DMS 273 (cell line): ENCODE data around the gene FAM163B.
"Not testable (repeated sequence)": the region's sequence is repeated elsewhere in the genome, so short reads cannot be mapped to it uniquely, and the experiment has no call there.

Source experiments
- DNase-seq: peaks from one replicate; lab custom pipeline; 2025; ENCODE audit not compliant: unreplicated experiment; lab: John Stamatoyannopoulos, UW

The FAM163B gene

DNA sequence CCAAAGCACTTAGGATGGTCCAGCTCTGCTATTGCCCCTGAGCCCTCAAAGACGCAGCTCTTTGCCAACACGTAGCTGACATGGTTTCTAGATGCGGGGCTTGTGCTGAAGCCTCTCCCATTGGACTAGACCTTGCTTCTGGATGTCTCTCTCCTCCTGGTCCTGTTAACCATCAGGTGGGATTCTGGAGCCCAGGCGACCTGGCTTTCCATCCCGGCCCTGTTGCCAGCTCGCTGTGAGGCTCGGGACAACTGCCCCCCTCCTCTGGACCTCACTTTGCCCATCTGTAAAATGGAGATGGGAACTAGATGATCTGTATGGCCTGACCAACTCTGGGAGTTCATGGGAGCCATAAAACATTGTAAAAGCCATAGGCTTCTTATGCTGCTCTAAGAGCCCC is 31.0 kb upstream of the FAM163B start:
- no peak for DNase-seq

DNA sequence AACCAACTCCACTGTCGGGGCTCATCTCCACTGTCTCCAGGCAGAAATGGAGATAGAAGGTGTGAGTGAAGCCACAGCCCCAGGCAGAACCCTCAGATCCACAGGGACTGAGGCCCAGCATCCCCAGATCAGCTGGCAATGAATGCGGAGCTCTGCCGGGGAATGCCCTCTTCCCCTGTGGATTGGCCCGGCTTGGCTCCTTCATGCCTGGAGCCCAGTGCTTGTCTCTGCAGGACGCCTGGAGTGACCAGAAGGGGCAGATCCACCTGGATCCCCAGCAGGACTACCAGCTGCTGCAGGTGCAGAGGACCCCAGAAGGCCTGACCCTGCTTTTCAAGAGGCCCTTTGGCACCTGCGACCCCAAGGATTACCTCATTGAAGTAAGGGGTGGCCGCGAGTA is 30.4 kb upstream of the FAM163B start:
- DNase-seq, result no peak

DNA sequence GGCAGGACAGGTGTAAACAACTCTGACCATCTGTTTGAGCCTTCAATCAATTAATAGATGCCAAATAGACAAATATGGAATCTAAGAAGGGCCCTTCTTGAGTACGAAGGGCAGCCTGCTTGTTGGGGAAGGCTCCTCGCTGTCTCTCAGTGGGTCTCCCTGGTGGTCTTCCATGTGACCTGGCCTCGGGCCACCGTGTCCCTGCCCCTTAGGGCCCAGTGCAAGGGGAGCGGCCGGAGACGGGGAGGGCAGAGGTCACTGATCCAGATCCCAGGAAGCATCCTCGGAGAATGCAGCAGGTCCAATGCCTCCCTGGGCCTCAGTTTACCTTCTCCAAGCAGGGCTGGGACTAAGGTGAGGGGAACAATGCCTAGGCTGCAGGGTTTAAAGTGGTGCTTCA is 29.5 kb upstream of the FAM163B start:
- no peak for DNase-seq

DNA sequence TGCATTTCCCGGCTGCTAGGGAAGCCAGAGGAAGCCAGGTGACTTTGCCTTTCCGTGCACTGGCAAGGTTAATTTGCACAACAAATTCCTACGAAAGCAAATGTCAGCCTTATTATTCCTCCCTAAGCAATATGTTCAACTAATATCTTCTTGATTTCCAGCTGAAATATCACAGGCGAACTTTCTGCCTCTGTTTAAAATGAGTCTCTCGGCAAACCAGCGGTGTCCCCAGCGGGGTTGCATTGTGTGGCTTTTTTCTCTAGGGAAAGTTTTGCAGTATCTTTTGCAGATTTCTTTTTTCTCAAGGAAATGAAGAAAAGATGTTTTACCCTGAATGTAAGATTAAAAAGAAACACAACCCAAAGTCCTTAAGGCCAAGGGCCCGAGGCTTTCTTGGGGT is 28.9 kb upstream of the FAM163B start:
- no peak for DNase-seq

DNA sequence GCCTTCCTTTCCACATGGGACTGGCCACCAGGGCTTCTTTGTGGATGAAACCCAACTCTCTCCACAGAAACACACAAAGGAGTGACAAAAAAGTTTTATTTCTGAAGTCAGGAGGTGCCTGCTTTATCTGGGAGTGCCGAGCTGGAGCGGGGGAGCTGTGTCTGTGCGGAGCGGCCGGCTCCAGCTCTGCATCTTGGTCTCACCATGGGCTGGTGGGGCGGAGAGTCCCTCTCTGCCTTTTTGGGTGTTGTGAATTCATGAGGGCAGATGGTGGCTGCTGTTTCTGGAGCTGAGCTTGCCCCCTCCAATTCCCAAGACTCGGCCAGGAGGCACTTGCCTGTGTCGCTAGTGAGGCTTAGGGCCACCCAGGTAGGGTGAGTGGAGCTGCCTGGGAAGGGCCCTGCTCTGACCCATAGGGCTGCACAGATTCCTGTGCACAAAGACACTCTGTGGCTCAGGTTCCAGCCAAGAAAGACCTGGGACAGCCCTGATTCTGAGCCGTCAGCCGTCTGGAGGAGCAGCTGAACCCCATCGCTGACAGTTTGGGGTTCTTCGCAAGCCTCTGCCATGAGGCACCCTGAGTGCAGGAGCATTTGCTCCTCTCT is 28.4 kb upstream of the FAM163B start:
- no peak for DNase-seq

DNA sequence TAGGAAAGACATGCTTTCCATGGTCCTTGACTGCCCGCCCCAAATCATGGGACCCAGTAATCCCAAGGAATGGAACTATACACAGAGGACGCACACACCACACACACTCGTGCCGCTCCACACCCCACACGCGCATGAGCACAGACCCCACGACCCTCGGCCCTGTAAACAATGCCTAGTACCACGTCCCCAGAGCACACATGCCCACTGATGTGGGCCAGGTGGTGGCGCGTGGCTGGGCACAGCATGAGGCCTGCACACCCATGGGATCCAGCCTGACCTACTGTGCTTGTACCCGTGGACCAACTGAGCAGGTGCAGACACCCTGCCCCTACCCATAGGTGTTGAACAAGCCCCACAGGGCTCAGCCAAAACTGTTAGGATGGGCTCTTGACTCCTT is 27.7 kb upstream of the FAM163B start:
- DNase-seq, result no peak

DNA sequence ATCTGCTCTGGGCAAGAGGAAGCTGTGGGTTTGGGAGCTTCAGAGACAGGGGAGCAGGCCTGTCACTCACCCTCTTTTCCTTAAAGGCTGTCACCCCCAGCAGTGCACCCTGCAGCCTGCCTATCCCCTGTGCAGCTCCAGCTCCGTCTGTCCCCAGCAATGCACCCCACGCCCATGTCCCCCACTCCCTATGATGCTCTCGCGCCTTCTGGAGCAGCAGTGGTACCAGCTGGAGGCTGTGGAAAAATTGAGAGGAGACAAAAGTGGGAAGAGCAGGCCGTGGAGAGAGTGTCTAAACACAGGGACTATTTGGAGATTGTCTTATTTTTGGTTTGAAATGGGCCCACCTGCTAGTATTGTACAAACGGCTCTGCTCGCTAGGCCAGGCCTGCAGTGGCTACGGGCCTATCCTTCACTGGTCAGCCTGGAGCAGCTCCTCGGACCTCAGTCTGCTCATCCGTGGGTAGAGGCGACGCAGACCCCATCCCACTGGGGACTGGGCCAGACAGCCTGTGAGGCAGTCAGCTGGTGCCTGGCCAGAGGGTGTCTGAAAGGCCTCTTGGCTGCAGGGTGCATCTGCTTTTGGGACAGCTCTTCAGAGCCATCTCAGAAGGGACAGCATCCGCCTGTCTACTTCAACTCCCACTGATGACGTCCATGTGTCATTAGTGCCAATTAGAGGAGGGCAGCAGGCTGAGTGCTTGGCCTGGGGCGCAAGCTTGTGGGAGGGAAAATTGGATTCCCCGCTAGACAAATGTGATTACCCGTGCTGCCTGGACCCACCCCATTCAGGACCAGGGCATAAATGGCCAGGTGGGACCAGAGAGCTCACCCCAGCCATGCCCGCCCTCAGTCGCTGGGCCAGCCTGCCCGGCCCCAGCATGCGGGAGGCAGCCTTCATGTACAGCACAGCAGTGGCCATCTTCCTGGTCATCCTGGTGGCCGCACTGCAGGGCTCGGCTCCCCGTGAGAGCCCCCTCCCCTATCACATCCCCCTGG is 26.6 kb upstream of the FAM163B start, which contains the start of gene DBH:
Gene DBH (plus strand): TSS at position 831 of the 999 bp plus-strand sequence. CDS start 9 bp downstream, at position 840.
- no peak for DNase-seq

DNA sequence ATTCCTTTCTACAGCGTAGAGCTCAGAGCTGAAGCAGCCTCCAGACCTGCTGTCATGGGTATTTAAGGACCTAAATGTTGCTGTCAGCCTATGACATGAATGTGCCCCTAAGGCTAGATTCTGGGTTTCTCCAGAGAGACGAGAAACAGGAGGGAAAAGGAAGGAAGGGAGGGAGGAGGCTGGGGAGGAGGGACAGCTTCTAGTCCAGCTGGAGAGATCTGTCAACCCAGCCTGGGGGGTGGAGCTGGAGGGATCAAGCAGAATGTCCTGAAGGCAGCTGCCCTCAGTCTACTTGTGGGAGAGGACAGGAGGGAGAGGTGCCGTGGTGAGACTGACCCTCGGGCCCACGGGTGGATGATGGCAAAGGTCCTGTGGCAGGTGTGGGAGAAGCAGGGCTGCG is 25.9 kb upstream of the FAM163B start:
- DNase-seq, result no peak

DNA sequence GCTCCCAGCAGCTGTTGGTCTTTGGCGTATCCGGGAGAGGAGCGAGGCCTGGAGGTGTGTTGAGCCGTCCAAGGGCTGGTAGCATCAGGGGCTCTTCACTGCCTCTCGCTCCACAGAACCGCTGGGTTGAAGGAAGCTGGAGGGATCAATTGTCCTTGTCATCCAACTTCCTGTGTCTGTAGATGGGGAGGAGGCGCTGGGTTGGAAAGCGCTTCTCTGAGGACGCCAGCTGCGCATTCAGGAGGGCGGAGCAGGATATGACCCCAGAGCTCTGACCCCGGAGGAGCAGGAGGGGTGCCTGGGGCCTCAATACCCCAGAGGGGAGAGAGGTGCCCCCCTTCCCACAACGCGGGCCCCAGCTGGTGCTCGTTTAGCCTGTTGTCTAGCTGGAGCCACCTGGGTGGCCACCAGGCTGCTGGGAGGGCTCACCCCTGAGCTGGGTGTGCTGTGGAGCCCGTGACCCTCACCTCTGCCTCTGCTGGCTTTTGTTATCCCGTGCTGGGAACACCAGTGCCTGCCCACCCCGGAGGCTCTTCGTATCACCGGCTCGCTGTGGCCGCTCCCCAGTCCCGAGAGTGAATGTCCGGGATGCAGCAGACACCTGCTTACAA is 25.0 kb upstream of the FAM163B start:
- no peak for DNase-seq

DNA sequence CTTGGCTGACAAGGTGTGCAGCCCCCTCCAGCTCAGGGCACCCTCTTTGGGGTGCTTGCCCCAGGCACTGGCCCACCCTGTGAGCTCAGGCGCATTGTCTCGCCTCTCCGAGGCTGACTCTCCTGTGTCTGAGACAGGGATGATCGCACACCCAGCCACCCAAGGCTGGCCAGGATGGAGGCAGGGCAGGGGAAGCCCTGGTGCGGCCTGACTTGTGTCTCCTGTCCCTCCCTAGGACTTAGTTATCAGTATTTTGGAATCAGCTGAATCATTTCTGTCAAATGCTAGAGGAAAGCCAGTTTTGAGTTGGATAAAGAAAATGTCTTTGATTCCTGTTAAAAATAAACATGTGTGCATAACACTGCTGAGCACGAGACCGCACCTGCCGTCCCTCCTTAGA is 24.5 kb upstream of the FAM163B start:
- DNase-seq, result no peak

DNA sequence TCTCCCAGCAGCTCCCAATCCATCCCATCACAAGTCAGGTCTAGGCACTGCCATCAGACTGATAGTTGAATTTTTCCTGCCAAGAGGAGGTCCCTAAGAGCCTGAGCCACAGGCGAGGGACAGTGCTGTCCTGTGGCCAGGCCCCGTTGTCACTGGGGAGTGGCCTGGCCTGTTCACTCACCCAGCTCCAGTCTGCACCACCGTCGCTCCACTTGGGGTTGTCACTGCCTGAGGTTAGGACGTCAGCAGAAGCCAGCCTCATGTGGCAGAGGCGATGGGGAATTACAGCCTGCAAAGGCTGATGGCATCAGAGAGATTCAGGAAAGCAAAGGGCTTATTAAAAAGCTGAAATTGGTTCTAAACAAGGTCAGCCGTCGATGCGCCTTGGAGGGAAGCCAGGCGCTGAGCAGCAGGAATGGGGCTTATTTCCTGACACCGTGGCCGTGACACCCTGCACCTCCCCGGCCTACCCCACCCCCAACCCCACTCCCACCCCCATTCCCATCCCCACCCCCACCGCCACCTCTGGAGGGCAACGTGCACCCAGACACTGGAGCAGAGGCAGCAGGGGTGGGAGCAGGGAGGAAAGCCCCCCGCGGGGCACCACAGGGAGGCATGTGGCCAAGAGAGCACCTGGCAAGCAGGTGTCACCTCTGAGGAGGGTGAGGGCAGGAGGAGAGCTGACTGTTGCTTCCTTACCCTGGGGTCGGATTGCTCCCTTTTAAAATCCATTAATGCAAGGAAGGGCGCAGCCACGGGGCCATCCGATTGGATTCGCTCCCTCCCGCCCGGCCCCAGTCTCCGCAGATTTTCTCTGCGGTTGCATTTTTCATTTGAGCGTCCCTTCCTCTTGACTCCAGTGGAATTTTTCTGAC is 23.9 kb upstream of the FAM163B start:
- DNase-seq, result no peak

DNA sequence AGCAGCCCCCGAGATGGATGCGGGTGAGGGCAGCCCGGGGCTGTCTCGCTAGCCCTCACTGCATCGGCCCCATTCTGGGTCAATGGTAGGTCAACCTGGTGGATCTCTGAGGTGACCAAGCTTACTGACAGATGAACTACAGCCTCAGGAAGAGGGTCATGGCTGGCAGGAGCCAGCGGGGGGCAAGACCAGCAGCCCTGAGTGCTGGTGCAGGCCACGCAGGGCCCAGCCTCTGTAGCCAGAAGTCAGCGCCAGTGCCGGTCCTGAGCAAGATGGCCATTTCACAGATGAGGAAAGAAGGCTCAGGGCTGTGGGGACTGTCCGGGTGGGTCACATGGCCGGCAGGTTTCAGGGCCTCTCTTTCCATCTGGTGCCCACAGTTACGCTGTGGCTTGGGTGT is 21.9 kb upstream of the FAM163B start:
- DNase-seq, result no peak

DNA sequence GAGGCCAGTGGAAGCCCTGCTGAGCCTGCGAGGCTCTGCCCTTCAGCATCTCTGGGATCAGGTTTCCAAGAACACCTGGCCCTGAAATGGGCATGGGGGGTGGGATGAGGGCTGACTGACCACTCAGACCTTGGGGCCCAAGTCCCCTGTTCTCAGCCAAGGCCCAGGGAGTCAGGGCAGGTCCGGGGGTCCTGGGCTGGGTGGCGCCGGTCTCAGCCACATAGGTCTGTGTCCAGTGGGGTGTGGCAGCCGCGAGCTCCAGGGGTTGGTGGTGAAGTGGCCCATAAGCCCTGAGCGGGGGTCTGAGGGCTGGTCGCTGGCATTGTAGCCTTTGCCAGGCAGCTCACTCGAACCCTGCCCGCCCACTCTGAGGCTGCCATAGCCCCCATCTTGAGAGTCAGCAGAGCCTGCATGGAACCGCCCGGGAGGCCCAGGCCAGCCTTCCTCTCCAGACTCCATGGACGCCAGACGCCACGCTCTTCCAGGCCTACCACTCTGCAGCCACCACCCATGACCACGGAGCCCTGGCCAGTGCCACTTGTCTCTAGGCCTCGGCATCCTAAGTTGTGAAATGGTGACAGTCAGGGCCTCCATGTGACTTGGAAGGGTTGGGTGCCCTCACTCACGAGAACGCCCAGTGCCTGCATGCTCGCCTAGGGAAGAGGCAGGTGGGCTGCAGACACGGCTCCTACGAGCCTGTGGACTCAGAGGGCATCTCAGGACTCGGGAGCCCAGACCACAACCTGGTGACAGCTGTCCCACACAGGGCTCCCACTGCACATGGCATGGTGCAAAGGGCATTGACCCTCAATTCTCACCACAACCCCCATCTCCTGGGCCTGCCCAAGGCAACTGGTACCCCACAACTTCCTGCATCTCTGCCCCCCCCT is 20.3 kb upstream of the FAM163B start:
- no peak for DNase-seq

DNA sequence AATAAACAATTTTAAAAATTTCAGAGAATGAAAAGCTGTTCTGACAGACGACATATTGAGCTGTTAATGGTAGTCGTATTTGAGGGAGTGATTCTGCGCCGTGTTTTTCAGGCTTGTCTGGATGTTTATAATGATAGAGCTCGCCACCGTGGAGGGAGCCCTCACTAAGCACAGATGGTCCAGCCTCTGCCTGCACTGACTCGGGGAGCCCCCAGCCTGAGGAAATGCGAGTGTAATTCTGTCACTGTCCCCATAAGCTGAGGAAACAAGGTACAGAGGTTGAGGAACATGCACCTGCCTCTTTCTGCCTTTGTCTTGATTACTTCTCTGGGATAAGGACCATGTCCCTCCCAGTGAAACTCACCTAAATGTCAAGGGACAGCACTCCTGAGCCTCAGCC is 19.6 kb upstream of the FAM163B start:
- no peak for DNase-seq

DNA sequence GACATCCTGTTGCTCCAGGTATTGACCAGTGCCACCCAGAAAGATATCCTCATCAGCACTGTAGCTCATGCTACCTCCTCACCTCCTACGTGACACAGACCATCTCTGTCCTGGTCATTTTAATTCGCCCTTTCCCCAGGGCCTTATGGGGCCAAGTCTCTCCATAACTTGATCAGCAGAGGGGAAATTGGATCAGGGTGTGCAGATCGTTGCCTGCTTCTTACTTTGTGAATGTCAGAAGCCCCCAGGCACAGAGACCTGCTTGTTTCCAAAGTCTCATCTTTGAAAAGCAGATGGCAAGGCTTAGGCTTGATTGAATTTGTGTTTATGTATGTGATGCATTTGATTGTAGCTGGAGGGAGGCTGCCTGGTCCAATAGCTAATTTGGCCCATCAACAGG is 18.2 kb upstream of the FAM163B start:
- no peak for DNase-seq

DNA sequence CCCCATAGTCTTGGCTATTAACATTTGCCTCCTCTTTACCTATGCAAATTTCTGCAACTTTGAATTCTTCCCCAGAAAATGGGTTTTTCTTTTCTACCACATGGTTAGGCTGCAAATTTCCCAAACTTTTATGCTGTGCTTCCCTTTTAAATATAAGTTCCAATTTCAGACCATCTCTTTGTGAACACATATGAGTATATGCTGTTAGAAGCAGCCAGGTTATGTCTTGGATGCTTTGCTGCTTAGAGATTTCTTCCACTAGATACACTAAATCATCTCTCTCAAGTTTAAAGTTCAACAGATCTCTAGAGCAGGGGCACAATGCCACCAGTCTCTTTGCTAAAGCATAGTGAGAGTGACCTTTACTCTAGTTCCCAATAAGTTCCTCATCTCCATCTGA is 16.8 kb upstream of the FAM163B start:
- not testable (repeated sequence) for DNase-seq

DNA sequence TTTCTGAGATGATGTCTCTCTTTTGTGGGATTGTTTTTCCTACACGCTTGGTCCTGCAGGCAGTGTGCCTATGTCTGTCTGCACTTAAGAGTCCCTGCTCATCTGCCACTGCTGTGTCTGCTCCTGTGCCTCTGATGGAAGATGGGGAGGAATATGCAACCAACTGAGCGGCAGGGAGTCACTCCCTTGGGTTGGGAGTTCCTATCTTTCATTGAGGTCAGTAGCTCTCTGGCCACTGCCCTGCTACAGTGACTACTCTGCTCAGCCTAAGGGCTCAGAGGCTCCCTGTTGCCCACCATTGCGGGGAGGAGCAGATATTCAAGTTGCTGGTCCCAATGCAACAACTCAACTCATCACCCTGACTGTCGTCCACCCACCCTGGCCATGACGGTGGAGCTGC is 13.4 kb upstream of the FAM163B start:
- no peak for DNase-seq

DNA sequence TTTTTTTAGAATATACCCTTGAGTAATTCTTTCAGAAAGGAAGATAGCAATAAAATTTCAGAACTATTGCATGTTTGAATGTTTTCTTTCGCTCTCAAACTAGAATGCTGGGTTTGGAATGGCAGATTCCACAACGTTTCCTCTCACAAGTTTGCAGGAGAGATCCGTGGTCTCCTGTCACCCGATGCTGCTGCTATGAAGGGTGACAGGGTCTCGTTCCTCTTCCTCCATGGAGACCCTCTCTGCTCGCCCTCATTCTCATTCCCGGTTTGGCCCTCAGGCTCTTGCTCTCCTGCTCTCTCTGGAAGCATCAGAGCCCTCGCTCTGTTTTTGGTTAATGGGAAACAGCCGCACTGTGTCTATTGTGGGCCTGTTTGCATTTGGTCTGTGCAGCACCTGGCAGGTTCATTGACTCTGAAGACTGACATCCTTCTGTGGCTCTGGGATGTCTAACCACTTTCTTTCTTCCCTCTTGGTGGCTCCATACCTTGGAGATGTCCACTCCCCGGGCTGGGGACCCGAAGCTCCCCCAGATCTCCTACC is 12.6 kb upstream of the FAM163B start:
- no peak for DNase-seq

DNA sequence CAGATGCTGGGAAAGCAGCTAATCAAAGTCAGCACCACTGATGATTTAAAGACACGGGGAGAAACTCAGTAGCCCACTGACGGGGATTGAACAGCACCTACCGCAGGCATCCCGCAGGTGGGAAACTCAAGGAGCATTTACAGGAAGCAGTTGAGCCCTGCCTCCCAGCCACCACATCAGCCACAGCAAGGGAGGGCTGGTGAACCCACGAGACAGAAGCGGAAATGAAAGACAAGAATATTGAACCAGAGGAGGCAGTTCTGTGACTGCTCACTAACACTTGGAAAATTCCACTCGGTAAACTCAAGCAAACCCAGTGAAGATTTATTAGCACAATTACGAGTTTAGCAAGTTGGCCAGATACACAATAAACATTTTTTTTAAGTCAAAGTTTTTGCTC is 10.6 kb upstream of the FAM163B start:
- DNase-seq, result no peak

DNA sequence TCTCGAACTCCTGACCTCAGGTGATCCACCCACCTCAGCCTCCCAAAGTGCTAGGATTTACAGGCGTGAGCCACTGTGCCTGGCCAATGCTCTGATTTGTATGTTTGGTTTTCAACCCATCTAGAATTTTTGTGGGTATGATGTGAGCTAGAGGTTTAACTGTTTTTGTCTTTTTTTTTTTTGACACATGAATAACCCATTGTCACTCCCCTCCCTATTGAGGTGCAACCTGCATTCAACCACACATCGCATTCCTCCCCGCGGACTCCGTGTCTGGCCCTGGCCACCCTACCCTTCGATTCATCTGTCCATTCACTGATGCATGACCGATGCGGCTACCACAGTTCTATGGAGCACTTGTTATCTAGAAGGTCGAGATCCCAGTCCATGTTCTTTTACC is 9.5 kb upstream of the FAM163B start:
- DNase-seq, result no peak
